C4-2B (cell line): ENCODE measurements around the gene RWDD2A.

Experiments used
- CTCF ChIP-seq: fragments of 450-650 bp; conservative IDR thresholded peaks from 2 replicates; pipeline ENCODE4 v1.5.1; 2017; ENCODE audit warnings: mild to moderate bottlenecking
- ZFX ChIP-seq: fragments of 450-650 bp; IDR thresholded peaks from 2 replicates; pipeline ENCODE4 v1.6.1; 2017

- TF ChIP-seq CTCF = no peak
- no peak for TF ChIP-seq ZFX
Measured at GRCh38 chr6:83167726-83168278, 25.4 kb upstream of the RWDD2A start.
